B cell (primary cell): Measurements from ENCODE around the gene ZNF827.

Experiments used
- CTCF ChIP-seq: fragments of 200-600 bp; IDR thresholded peaks from one replicate; pipeline ENCODE4 v1.8.0; 2022; ENCODE audit warnings: antibody characterized with exemption, mild to moderate bottlenecking
- EZH2 ChIP-seq: IDR thresholded peaks from 2 replicates; pipeline ENCODE4 v1.6.1; 2012; ENCODE audit warnings: borderline replicate concordance, low read depth, mild to moderate bottlenecking, moderate library complexity, low read length; ENCODE audit not compliant: insufficient read depth, poor library complexity, severe bottlenecking

DNA sequence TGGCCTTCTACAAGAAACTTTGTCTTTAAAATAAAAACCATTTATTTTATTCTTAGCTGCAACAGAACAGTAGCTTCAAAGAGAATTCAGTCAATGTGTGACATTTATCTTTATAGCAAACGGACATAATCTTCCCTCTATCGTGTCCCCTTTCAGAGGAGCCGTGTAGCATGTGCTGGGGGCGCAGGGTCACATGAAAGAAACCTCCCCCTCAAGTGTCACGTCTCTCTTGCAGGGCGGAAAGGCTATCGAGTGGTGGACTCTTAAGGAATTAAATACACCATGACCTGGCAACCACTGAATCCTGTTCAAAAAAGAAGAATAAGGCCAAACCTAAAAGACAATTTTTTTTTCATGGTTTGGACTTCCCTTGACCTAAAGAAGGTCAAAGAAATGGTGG lies 40.2 kb downstream of the ZNF827 start:
- TF ChIP-seq CTCF (no peak), EZH2 (no peak)
